Measurements from ENCODE around the gene CALHM1. TPM values are rescaled to one million over a fixed set of nuclear protein-coding genes. Genes with fewer than 3 reads are reported as not detected.

The CALHM1 gene
- total RNA-seq, 1 donor from 2014 or later = 0.25 TPM

GRCh38 chr10:103439776-103440175, 18.9 kb downstream of the CALHM1 start:
- intact Hi-C loops (cut with micrococcal nuclease) = no loop called here

GRCh38 chr10:103433858-103434257, 24.8 kb downstream of the CALHM1 start:
- intact Hi-C loops (cut with micrococcal nuclease) = no loop called here

- intact Hi-C loops (cut with micrococcal nuclease) = no loop called here
Observed at GRCh38 chr10:103431902-103432301, 26.8 kb downstream of the CALHM1 start.

- intact Hi-C loops (cut with micrococcal nuclease) = loop anchor here (1.0 to 10.0 kb wide), 4 partner anchors 21 to 125 kb away; no protein-coding TSS in a partner anchor
Observed at GRCh38 chr10:103429647-103430046, 29.1 kb downstream of the CALHM1 start.

GRCh38 chr10:103428989-103429643, 29.6 kb downstream of the CALHM1 start:
- intact Hi-C loops (cut with micrococcal nuclease) = loop anchor here (1.0 to 10.0 kb wide), 4 partner anchors 22 to 126 kb away; no protein-coding TSS in a partner anchor

GRCh38 chr10:103427866-103428265, 30.8 kb downstream of the CALHM1 start:
- intact Hi-C loops (cut with micrococcal nuclease) = loop anchor here (2.0 to 10.0 kb wide), 2 partner anchors 23 to 127 kb away; no protein-coding TSS in a partner anchor

- intact Hi-C loops (cut with micrococcal nuclease) = loop anchor here (10.0 kb wide), 1 partner anchor 131 kb away; no protein-coding TSS in a partner anchor
Observed at GRCh38 chr10:103423748-103424147, 35.0 kb downstream of the CALHM1 start.

- intact Hi-C loops (cut with micrococcal nuclease) = no loop called here
Observed at GRCh38 chr10:103419101-103419500, 39.6 kb downstream of the CALHM1 start.

GRCh38 chr10:103417601-103418000, 41.1 kb downstream of the CALHM1 start:
- intact Hi-C loops (cut with micrococcal nuclease) = loop anchor here (1.0 kb wide), 2 partner anchors 68 to 269 kb away; no protein-coding TSS in a partner anchor

- intact Hi-C loops (cut with micrococcal nuclease) = loop anchor here (1.0 kb wide), 2 partner anchors 68 to 269 kb away; no protein-coding TSS in a partner anchor
Observed at GRCh38 chr10:103417148-103417469, 41.6 kb downstream of the CALHM1 start.

- intact Hi-C loops (cut with micrococcal nuclease) = loop anchor here (1.0 kb wide), 2 partner anchors 69 to 270 kb away; no protein-coding TSS in a partner anchor
Observed at GRCh38 chr10:103416436-103417147, 42.1 kb downstream of the CALHM1 start.

GRCh38 chr10:103415581-103415980, 43.1 kb downstream of the CALHM1 start:
- intact Hi-C loops (cut with micrococcal nuclease) = no loop called here

- intact Hi-C loops (cut with micrococcal nuclease) = no loop called here
Observed at GRCh38 chr10:103413564-103413963, 45.1 kb downstream of the CALHM1 start.

Other genes starting within 250 kb of the CALHM1 start
- not detected in 2 replicates for gene RPEL1, start 213.0 kb downstream of the CALHM1 start, total RNA-seq
- gene INA, start 181.8 kb downstream of the CALHM1 start, total RNA-seq = 0.54 and 0.64 TPM in 2 replicates
- 12.7 and 13.3 TPM in 2 replicates for gene PCGF6, start 107.8 kb downstream of the CALHM1 start, total RNA-seq
- gene TAF5, start 90.9 kb downstream of the CALHM1 start, total RNA-seq = 8.5 and 9.9 TPM in 2 replicates
- gene ATP5MK, start 62.4 kb downstream of the CALHM1 start, total RNA-seq = 331 and 334 TPM in 2 replicates
- gene PDCD11, start 62.3 kb downstream of the CALHM1 start, total RNA-seq = 61.4 and 61.8 TPM in 2 replicates
- 67.2 and 67.3 TPM in 2 replicates for gene CALHM2, start 6.5 kb downstream of the CALHM1 start, total RNA-seq
- gene CALHM3, start 20.3 kb upstream of the CALHM1 start, total RNA-seq = 0.20 TPM in 1 of 2 replicates, not detected in the other
- 2.2 and 2.3 TPM in 2 replicates for gene NEURL1, start 34.8 kb upstream of the CALHM1 start, total RNA-seq